Duodenal mucosa (tissue), 2 donors: Measurements from ENCODE around the gene FBN2.

Source experiments
- H3K27ac ChIP-seq: one replicate; pipeline ENCODE4 v1.7.0; 2013; ENCODE audit warnings: low read depth, low read length
- H3K27me3 ChIP-seq, 2 donors: one replicate each; pipeline ENCODE4 v1.7.0; 2013; ENCODE audit warnings: low read length in 2 of 2, control low read depth in 1 of 2; ENCODE audit not compliant: insufficient read depth in 2 of 2, control insufficient read depth in 1 of 2
- H3K36me3 ChIP-seq, 2 donors: one replicate each; pipeline ENCODE4 v1.7.0; 2013; ENCODE audit warnings: low read length in 2 of 2, control low read depth in 1 of 2; ENCODE audit not compliant: insufficient read depth in 2 of 2, control insufficient read depth in 1 of 2
- H3K4me1 ChIP-seq, 2 donors: one replicate each; pipeline ENCODE4 v1.7.0; 2013; ENCODE audit warnings: low read length in 2 of 2, control low read depth in 1 of 2; ENCODE audit not compliant: insufficient read depth in 2 of 2, control insufficient read depth in 1 of 2
- H3K4me3 ChIP-seq, 2 donors: one replicate each; pipeline ENCODE4 v1.7.0; 2013; ENCODE audit warnings: low read length in 2 of 2, low read depth in 1 of 2
- H3K9ac ChIP-seq, 2 donors: one replicate each; pipeline ENCODE4 v1.7.0; 2013; ENCODE audit warnings: low read length in 2 of 2, low read depth in 1 of 2
- H3K9me3 ChIP-seq, 2 donors: one replicate each; pipeline ENCODE4 v1.7.0; 2013; ENCODE audit warnings: low read length in 2 of 2, control low read depth in 1 of 2; ENCODE audit not compliant: control insufficient read depth in 1 of 2

Gene FBN2

DNA sequence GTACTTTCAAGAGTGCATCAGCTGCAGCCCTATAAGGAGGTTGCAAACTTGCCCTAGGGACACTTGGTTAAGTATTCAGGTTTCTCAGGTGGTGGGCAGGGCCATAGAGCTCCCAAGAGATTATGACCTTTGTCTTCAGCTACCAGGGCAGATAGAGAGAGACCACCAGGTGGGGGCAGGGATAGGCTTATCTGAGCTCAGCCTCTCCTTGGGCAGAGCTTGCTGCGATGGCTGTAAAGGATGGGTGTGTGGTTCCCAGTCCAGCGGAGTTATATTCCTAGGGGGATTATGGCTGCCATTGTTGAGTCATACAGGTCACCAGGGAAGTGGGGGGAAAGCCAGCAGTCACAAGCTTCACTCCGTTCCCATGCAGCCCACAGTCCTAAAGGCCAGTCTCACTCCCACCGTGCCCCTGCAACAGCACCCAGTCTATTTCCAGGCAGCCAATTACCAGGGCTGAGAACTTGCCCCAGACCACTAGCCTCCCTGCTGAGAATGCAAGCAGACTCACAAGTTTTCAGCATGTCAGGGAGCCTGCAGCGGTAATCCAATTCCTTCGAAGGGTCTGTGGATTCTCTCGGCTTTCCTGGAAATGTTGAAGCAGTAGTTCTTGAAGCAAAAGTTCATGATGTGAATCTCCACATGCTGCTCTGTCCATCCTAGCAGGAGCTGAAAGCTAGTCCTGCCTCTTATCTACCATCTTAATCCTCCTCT is 303.0 kb downstream of the FBN2 start:
- Histone ChIP-seq H3K9me3 (no peaks in the 10 kb centered on the region), H3K4me1 (no peaks in the 10 kb centered on the region), H3K9ac (no peak overlapping the region), H3K4me3 (no peak overlapping the region), H3K36me3 (no peaks in the 10 kb centered on the region), H3K27me3 (peaks cover 0 to 4% of the 10 kb centered on the region in 2 donors), H3K27ac (no peak overlapping the region)

DNA sequence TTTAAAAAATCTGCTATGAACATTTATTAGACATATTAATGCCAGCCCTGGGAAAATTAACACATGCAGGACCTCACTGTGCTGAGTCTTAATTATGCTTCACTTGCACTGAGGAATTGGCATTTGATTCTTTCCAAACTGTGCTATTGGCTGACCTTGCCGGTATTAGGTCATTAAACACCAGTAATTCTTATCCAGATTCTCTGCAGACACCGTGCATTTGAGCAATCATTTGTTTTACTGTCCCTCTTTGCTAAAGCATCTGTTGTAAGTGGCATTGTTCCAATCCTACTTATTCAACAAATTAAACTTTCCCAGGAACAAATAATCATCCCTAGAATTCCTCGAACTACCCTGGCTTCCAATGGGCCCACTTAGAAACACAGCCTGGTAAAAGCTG is 309.5 kb downstream of the FBN2 start:
- Histone ChIP-seq H3K4me3 (no peak overlapping the region), H3K9me3 (no peaks in the 10 kb centered on the region), H3K4me1 (no peaks in the 10 kb centered on the region), H3K27ac (no peak overlapping the region), H3K36me3 (no peaks in the 10 kb centered on the region), H3K9ac (no peak overlapping the region), H3K27me3 (no peaks in the 10 kb centered on the region)

DNA sequence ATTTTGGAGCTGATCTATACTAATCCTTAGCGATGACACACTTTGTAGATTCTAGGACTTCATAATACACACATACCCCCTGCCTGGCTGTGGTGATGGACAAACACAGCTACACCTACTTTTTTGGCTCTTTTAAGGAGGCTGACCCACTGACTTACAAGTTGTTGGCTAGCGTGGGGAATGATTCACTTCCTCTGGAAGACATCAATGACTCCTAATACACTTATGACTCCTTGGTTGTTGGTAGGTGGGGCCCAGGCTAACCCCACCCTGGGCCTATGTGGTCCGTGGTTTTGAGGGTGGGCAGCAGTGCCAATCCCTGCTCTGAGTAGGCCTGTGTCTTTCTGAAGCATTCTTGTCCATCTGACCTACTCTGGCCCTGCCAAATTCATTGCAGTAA is 310.0 kb downstream of the FBN2 start:
- Histone ChIP-seq H3K9ac (no peak overlapping the region), H3K27ac (no peak overlapping the region)

DNA sequence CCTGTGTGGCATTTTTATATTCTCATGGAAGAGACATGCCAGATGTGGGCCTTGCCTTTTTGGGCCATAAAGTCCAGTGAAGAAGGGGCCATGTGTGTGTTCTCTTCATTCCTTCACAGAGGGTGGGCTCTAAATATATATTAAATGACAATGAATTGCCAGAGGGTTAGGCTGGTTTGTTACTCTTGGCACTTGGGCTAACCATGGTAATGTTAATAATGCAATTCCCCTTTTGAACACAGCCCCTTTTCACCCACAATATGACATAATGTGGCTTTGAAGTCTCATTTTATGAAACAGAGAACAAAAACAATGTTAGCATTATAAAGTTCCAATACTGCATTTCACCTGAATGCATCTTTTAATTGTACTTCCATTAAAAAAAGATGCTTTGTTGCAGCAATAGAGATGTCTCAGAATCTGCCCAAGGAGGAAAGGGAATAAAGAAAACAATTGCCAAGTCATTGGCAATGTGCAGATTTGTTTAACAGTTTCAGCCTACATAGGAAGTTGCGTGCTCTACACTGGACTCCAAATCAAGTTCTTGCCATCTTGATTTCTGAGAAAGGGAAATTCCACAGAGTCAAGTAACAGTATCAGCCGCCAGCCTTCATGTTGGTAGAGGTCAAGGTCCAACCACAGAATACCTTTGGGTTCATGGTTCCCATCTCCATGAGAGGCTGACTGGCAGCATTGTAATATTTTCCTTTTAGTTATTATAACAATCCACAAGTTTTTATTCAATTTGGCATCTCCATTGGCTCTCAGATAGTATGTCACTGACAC is 312.6 kb downstream of the FBN2 start:
- Histone ChIP-seq H3K9me3 (no peaks in the 10 kb centered on the region), H3K9ac (no peak overlapping the region), H3K4me3 (no peak overlapping the region)

More for the DNA sequence above, 310.0 kb downstream of the FBN2 start:
- no peaks in the 10 kb centered on the region for H3K27me3 ChIP-seq
- H3K9me3 ChIP-seq, result no peaks in the 10 kb centered on the region
- H3K36me3 ChIP-seq, result no peaks in the 10 kb centered on the region
- no peak overlapping the region for H3K4me3 ChIP-seq
- no peaks in the 10 kb centered on the region for H3K4me1 ChIP-seq

DNA sequence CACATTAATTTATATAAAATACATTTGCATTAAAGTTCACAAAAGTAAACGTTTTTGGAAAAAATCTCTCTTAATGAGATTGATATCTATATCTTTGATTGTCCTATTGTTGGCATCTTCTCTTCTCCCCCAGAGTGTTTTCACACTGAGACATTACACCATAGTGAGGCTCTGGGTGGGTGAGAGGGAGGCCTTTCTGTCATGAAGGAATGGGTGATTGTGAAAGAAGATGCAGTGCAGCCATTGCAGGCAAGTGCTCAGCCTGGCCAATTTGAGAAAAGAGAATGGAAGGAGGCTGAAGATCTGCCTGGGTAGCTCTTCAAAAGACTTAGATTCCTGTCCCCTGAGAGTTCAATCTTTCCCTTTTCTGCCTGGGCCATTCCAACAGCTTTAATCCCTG is 313.7 kb downstream of the FBN2 start:
- H3K36me3 ChIP-seq, result no peaks in the 10 kb centered on the region
- H3K4me1 ChIP-seq, result no peaks in the 10 kb centered on the region
- H3K4me3 ChIP-seq, result no peak overlapping the region
- H3K9ac ChIP-seq, result no peak overlapping the region
- H3K27ac ChIP-seq, result no peak overlapping the region
- H3K27me3 ChIP-seq, result no peaks in the 10 kb centered on the region
- no peaks in the 10 kb centered on the region for H3K9me3 ChIP-seq

More for the DNA sequence above, 312.6 kb downstream of the FBN2 start:
- no peaks in the 10 kb centered on the region for H3K4me1 ChIP-seq
- no peaks in the 10 kb centered on the region for H3K27me3 ChIP-seq
- H3K36me3 ChIP-seq, result no peaks in the 10 kb centered on the region
- no peak overlapping the region for H3K27ac ChIP-seq

DNA sequence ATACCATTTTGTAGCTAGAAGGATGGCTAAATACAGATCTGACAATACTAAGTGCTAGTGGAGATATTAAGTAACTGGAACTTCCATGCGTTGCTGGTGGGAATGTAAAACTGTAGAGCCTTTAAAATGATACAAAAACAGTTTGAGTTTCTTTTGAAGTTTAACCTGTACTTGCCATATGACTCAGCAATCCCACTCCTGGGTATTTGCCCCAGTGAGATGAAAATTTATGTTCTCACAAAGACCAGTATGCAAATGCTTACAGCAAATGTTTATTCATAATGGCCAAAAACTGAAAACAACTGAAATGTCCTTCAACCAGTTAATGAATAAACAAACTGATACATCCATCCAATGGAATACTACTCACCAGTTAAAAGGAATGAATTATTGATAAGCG is 317.2 kb downstream of the FBN2 start:
- no peaks in the 10 kb centered on the region for H3K36me3 ChIP-seq
- H3K9ac ChIP-seq, result no peak overlapping the region
- H3K27me3 ChIP-seq, result no peaks in the 10 kb centered on the region
- no peak overlapping the region for H3K27ac ChIP-seq
- no peaks in the 10 kb centered on the region for H3K4me1 ChIP-seq
- H3K9me3 ChIP-seq, result no peaks in the 10 kb centered on the region
- H3K4me3 ChIP-seq, result no peak overlapping the region

DNA sequence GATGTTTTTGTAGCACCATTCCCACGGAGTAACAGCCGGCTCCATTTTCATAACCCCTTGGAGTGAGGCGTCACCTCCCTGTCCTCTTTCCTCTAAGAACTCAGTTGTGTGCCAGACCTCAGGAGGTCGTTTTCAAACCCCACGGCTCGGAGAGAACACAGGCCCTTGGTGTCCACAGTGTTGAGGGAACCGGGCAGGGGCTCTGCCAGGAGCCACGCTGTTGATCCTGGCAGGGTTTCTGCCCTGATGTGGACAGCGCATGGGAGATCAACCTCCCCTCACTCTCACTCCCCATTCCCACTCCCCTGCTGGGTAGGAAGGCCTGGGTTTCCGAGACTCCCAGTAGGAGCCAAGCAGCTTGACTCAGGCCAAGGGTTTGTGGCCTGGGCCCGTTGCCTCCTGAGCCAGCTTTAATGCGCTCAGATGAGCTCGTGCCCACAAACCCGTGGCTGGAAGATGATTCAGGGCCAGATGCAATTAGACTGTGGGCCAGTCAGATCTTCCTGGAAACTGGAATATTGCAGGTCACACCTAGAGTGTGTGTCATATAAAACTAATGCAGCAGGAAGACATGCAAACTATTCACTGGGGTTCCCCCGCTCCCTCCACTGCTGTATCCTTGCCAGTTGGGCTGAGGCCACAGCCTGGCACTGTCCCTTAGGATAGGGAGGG is 321.0 kb downstream of the FBN2 start:
- no peaks in the 10 kb centered on the region for H3K36me3 ChIP-seq
- H3K27me3 ChIP-seq, result no peaks in the 10 kb centered on the region

DNA sequence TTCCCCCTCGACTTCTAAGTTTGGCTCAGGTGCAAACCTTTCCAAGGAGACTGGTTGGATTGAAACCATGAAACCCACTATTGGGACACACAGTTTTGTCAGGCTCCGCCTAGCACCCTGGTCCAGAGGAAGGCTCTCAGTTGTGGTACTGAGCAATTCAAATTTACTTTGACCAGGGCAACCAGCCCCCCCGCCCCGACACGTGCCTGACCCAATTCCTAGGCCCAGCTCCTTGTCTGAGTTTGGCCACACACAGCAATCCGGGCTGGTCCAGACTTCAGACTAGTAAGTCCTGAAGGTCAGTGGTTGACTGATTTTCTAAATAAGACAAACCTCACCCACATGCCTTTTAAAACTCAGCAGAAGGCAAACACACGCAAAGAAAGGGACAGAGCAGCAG is 321.8 kb downstream of the FBN2 start:
- Histone ChIP-seq H3K27me3 (no peaks in the 10 kb centered on the region), H3K9ac (no peak overlapping the region), H3K9me3 (no peaks in the 10 kb centered on the region), H3K4me3 (no peak overlapping the region), H3K27ac (no peak overlapping the region), H3K36me3 (no peaks in the 10 kb centered on the region), H3K4me1 (no peaks in the 10 kb centered on the region)

More for the DNA sequence above, 321.0 kb downstream of the FBN2 start:
- Histone ChIP-seq H3K27ac (no peak overlapping the region), H3K9ac (no peak overlapping the region), H3K9me3 (no peaks in the 10 kb centered on the region), H3K4me1 (no peaks in the 10 kb centered on the region), H3K4me3 (no peak overlapping the region)

DNA sequence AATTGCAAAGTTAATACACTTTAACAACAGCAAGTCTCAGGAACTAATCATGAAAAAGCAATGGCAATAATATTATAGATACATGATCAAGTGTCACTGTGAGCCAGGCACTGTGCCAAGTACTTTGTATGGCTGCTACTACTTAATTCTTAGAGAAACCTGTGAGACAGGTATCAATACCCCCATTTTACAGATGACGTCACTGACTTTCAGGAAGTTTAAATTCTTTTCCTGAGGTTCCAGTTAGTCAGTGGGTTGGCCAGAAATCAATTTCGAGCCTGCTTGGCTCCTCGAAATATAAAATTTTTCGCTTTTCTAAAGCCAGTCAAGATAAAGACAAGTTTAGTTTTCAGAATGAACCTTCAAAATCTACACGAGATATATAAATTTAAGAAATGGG is 324.2 kb downstream of the FBN2 start:
- H3K27me3 ChIP-seq, result peaks cover 0 to 2% of the 10 kb centered on the region in 2 donors
- H3K27ac ChIP-seq, result no peak overlapping the region
- no peak overlapping the region for H3K9ac ChIP-seq
- no peaks in the 10 kb centered on the region for H3K36me3 ChIP-seq
- no peaks in the 10 kb centered on the region for H3K9me3 ChIP-seq
- no peak overlapping the region for H3K4me3 ChIP-seq
- no peaks in the 10 kb centered on the region for H3K4me1 ChIP-seq

DNA sequence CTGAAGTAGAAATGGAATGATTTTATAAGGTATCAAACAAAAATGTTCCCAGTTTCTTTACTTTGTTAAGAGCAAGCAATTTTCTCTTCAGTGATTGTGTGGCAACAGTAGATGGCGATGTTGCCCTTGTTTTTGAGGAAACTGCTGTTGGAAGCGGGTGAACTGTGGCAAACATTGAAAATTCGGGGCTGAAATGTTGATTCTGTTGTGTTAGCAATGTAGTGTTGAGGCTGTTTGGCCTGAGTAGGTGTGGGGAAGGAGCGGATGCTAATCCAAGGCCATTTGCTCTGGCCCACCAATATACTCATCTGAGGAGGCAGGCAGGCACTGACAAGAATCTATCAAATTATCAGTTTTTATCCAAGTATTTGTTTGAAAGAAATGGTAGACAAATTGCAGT is 324.7 kb downstream of the FBN2 start:
- Histone ChIP-seq H3K36me3 (no peaks in the 10 kb centered on the region), H3K27me3 (peaks cover 0 to 3% of the 10 kb centered on the region in 2 donors), H3K9ac (no peak overlapping the region), H3K27ac (no peak overlapping the region), H3K4me1 (no peaks in the 10 kb centered on the region), H3K4me3 (no peak overlapping the region), H3K9me3 (no peaks in the 10 kb centered on the region)
